GM19043 (cell line): ENCODE results near the gene DPT.

Source experiments
- ATAC-seq: cut with Tn5 transposase; IDR thresholded peaks from one replicate; pipeline ENCODE4 v1.9.1; 2021; ENCODE audit warnings: low read depth; ENCODE audit not compliant: unreplicated experiment

Gene DPT

DNA sequence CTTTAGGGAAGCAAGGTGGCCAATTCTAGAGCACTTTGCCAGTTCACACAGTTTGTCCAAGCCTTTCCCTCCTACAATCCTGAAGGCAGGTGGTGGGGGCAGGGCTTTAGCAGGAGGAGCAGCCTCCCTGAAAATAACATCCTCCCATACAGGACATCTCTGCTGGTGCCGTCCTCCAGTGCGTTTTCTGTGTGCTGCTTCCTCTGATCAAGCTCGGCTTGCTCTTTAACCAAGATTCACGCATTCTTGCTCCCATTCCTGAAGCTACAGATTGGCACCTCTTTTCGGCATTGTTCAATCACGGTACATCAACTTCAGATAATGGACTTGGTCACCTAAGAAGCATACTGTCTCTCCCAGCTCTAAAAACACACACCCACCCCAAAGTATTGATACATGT lies 7.5 kb upstream of the DPT start:
- ATAC-seq = no peak

DNA sequence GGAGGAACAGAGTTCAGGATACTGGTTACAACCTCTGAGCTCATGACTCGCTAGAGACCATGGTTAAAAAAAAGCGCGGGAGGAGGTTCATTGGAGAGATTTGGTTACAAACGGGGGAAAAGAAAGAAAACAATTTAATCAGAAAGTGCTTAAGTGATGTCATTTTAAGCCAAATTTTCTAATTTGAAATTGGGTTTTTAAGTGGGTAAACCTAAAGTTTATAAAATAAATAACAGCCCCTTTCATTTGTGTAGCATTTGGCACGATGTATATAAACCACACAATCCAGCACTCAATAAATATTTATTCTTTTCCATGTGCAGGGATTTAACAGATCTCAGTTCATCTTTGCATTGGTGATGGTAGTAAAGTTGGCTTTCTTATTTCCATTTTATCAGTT lies 7.0 kb upstream of the DPT start:
- ATAC-seq = no peak

- ATAC-seq = no peak
Measured at GRCh38 chr1:168734946-168735345, 5.9 kb upstream of the DPT start.

GRCh38 chr1:168734271-168734670 lies 5.3 kb upstream of the DPT start:
- no peak for ATAC-seq

DNA sequence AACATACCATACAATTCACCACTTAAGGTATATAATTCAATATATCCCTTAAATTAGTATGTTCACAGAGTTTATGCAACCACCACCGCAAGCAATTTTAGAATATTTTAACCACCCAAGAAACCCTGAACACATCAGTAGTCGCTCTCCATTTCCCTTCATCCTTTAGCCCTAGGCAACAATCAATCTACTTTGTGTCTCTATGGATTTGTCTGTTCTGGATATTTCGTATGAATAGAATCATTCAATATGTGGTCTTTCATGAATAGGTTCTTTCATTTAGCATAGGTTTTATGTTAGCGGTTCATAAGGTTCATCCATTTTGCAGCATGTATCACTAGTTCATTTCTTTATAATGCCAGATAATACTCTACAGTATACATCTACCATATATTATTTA lies 4.2 kb upstream of the DPT start:
- ATAC-seq = no peak

GRCh38 chr1:168732736-168733135 lies 3.7 kb upstream of the DPT start:
- no peak for ATAC-seq

DNA sequence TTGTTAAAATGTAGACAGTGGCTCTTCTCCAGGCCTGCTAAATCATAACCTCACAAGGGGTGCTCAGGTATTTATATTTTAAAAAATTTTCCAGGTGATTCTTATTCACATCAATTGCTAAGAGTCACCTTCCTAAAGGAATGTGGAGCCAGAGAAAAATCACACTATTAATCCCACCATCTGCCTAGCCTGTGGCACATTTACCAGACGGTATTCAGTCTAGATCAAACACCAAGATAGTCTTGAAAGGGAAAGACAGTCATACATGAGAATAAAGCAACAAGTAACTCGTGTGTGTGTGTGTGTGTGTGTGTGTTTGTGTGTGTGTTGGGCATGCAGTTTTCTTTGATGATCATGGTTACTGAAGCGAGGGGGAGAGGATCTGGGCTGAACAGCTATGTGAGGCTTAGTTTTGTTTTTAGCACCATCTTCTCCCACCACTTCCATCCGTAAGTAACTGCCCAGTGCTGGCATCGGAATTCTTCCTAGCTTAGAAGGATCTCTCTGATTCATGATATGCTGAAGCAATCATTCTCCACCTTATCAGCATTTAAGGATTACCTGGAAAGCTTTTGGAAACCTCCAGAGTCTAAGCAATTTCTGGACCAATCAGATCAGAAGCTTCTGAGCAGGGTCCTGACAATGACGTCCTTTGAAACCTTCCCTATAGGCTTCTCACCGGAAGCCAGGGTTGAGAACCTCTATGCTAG lies 2.4 kb upstream of the DPT start:
- ATAC-seq = no peak

GRCh38 chr1:168729405-168729802 lies 398 bp upstream of the DPT start:
- no peak for ATAC-seq

- ATAC-seq = no peak
Measured at GRCh38 chr1:168726719-168727118, 2.3 kb downstream of the DPT start.

- ATAC-seq = no peak
Measured at GRCh38 chr1:168726281-168726680, 2.7 kb downstream of the DPT start.

- ATAC-seq = no peak
Measured at GRCh38 chr1:168725831-168726230, 3.2 kb downstream of the DPT start.

DNA sequence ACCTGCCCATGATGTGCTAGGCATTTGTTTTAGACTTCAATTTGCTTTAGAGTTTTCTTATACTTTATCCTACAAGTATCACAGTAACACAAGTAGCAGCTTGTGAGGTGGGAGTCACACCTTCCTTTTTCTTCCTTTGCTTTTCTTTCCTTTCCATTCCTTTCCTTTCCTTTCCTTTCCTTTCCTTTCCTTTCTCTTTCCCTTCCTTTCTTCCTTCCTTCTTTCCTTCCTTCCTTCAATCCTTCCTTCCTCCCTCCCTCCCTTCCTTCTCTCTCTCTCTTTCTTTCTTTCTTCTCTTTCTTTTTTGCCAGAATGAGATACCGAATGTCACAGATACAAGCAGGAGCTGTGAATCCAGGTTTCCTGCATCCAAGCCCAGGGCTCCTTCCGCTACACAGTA lies 3.9 kb downstream of the DPT start:
- ATAC-seq = no peak

GRCh38 chr1:168723000-168723399 lies 6.0 kb downstream of the DPT start:
- ATAC-seq = no peak

DNA sequence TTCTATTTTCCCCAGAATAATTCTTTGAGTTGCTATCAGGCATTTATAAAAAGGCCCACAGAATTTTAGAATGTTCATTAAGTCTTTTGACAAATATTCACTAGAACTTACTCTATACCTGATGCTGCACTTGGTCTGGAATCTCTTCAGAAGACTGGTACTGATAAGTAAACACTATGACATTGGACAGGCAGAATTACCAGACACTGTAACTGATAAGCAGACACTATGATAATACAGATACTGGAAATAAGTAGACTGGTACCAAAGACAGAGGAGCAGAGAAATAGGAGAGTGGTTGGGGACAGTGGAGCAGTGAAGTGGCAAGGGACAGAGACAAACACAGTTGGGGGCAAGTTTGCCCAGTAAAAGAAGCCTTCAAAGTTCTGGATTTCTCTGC lies 8.2 kb downstream of the DPT start:
- no peak for ATAC-seq

DNA sequence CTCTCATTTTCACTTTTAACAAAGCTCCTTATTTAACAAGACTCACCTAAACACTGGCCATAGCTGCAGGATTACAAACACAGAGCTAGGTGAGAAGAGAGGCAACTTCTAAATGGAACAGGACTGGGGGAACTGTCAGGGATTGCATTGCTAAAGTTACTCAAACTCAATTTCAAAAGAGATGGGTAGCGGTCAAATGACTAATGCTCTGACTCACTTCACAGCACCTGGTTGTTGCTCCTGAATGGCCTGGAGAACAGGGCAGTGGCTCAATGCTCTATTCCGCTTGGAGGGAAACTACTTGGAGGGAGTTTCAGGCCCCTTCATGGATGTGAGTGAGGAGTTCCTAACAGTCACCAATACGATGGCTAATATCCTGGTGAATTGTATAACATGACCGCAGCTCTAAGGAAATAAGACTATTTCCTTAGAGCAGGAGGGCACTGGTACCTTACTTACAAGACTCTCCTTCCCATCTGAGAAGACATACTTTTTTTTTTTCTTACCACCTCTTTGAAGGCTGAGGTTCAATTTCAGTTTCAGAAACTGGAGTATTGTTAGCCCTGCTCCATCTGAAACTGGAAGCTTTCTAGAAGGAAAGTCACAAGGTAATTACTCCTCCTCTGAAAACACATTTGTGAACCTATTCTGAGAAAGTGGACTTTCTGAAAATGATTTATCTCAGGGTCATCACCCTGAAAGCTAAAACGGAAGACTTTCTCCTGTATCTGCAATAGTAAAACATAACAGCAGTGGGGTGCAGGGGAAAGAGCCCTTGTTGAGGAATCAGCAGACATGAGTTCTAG lies 9.5 kb downstream of the DPT start:
- peak; percentile 65 for ATAC-seq

- ATAC-seq = no peak
Measured at GRCh38 chr1:168717906-168718891, 10.8 kb downstream of the DPT start.

DNA sequence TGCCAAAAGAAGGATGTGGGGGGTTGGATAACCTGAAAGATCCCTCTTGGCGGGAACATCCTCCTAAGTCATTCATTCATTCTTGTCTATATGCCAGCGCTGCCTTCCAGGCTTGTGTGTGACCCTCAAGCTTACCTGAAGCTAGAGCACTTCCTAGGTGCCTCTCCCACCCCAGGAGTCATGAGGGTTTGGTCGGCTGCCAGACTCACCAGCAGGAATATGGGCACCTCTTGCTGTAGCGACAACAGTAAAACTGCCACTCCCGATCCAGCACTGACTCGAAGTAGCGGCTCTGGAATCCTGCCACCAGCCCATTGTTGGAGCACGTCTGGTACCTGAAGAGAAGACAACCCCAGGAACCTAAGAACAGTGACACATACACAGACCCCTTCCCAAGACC lies 15.0 kb downstream of the DPT start:
- no peak for ATAC-seq

DNA sequence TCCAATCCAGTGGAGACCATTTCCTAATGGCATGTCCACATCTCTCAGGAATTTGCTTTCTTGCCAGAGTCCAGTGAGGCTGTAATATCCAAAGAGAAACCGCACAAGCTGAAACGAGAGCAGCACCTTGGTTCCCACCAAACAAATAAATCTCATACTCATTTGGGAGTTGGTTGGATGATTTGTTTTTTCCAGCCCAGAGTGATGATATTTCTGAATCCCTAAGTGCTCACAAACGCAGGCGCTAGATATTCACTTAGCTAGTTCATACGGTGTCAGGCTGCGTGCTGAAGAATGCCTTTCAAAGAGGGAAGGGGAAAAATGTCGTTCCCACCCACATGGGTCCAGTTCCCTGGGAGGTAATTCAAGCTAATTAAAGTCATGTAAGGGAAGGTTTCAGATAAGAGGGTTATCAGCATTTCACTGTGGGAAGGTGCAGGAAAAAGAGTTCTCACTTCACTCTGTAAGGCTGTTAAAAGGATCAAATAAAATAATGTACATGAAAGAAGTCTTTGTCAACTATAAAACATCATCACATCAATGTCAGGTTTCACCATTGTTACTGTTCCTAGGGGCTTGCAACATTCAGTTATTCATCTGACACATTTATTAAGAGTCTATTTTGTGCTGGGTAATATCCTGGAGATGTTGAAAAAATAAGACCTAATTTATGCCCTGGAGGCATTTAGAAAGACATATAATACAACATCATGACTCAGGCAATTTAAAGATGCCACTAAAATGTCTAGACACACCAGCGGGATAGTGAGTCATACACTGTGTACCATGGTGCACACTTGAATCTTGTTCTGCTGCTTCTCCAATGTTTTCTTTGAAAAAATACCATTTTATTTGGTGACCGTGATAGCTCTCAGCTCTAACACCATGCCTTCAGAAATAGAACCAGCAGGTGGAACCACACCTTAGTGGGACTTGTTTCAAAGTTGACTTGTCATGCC lies 19.3 kb downstream of the DPT start:
- ATAC-seq = no peak

DNA sequence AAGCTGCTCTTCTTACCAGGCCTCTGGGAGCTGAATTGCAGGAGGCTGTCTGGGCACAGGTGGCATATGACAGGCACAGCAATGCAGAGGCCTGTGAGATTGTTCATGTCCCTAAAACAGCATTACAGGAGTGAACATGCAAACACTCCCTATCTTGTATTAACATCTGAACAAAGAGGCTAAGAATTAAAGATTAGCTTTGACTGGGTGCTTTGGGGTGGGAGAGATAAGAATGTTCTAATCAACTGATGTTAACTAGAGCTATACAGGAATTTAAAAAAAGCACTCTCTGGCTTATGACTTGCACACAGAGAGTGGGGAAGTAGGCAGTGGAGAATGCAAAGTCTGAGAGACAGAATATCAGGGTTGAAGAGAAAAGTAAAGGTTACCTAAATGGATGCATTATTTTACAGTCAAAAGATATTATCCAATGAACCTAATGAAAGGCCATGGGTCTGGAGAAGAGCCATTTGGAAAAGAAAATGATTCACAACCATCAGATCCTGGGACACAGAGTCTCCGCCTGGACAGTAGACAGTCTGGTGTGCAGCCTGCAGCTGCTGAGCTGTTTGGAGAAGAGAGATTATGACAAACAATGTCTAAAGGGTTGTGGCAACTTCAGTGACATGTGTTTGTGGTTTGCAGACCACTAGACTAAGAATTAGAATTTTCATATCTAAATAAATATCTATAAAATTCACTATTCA lies 20.2 kb downstream of the DPT start:
- no peak for ATAC-seq
